RPMI8226 (cell line): ENCODE measurements around the gene MAPK14.
"Not testable (repeated sequence)": the region's sequence is repeated elsewhere in the genome, so short reads cannot be mapped to it uniquely, and the experiment has no call there.

Source experiments
- DNase-seq: peaks from one replicate; pipeline ENCODE4 v3.0.0-alpha.2; 2015

The MAPK14 gene

DNA sequence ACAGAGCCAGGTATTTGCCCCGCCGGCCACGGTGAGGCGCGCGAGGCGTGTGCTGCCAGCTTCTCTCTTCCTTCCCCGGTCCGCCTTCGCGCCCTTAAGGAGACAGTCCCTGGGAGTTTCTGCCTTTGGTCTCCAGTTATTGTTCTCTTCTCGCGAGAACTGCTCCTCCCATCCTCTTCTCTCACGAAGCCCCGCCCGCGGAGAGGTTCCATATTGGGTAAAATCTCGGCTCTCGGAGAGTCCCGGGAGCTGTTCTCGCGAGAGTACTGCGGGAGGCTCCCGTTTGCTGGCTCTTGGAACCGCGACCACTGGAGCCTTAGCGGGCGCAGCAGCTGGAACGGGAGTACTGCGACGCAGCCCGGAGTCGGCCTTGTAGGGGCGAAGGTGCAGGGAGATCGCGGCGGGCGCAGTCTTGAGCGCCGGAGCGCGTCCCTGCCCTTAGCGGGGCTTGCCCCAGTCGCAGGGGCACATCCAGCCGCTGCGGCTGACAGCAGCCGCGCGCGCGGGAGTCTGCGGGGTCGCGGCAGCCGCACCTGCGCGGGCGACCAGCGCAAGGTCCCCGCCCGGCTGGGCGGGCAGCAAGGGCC is at the start of gene MAPK14:
Gene MAPK14 (plus strand): TSS at position 308 of the 587 bp plus-strand sequence. CDS start 350 bp downstream, outside the sequence.
- DNase-seq: peak; percentile 100

- not testable (repeated sequence) for DNase-seq
Observed at GRCh38 chr6:35980126-35980525, 47.5 kb upstream of the MAPK14 start.

DNA sequence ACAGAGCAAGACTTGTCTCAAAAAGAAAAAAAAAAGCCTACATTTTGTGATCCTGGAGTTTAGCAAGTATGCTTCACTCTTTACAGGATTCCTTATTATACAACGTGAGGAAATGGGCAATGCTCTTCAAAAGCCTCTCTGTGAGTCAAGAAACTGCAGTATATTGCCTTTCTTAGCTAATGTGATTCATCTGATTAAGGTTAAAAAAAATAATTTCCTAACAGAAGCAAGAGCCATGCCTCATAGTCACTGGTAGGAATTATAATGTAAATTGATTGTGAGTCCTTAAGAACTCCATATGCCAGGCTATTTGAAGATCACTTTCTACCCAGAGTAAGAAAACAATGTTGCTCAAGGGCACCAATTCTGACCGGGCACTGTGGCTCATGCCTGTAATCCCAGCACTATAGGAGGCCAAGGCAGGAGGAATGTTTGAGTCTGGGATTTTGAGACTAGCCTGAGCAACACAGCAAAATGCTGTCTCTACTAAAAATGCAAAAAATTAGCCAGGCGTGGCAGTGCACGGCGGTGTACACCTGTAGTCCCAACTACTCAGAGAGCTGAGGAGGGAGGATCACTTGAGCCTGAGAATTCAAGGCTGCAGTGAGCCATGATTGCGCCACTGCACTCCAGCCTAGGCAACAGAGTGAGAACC is 46.5 kb upstream of the MAPK14 start:
- DNase-seq: no peak

GRCh38 chr6:35984701-35985100 is 42.9 kb upstream of the MAPK14 start:
- DNase-seq: no peak

GRCh38 chr6:35988047-35988446 is 39.6 kb upstream of the MAPK14 start:
- not testable (repeated sequence) for DNase-seq

DNA sequence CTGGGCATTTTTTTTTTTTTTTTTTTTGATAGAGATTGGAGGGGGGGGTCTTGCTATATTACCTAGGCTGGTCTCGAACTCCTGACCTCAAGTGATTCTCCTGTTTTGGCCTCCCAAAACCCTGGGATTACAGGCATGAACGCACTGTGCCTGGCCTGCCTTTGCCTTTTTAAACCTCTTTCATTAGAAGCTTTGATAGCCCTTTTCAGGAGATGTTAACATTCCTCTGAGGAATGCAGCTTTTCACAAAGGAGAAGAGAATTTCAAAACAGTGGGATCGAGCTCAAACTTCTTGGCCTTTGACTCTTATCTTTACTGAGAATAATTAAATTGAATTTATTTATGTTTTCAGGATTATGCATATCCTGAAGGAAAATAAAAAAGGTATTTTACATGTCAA is 34.5 kb upstream of the MAPK14 start:
- no peak for DNase-seq

DNA sequence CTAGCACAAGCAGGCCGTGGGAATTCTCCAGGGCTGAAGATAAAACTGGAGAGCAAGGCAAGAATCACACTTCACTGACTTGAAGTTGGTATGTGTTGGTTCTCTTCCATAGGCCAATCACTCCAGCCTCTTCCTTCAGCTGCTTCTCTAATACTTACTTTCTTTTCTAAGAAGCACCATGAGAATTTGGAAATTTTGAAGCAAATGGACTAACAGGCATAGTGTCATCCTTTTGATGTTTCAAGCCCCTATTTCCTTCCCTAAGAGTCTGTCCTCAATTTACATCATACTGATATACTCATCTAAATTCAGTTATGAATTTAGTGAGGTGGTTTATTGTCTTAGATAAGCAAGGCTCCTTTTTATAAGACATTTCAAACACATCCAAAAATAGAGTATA is 27.2 kb upstream of the MAPK14 start:
- no peak for DNase-seq

- no peak for DNase-seq
Observed at GRCh38 chr6:36015666-36016065, 11.9 kb upstream of the MAPK14 start.

DNA sequence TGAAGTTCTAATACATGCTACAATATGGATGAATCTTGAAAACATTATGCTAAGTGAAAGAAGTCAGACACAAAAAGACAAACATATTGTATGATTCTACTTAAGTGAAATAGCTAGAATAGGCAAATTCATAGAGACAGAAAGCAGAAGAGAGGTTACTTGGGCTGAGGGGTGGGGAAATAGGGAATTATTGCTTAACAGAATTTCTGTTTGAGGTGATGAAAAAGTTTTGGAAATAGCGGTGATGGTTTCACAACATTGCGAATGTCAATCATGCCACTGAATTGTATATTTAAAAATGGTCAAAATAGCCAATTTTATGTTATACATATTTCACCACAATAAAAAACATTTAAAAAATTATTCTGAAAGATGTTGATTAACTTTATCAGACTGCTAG is 9.3 kb upstream of the MAPK14 start:
- no peak for DNase-seq

GRCh38 chr6:36019167-36019566 is 8.4 kb upstream of the MAPK14 start:
- DNase-seq: no peak

GRCh38 chr6:36020154-36020553 is 7.5 kb upstream of the MAPK14 start:
- peak; percentile 21 for DNase-seq

GRCh38 chr6:36023996-36024795 is 3.4 kb upstream of the MAPK14 start, which contains the start of gene SLC26A8:
SLC26A8 (minus strand) TSS chr6:36024641; CDS start chr6:36019707, 4,934 bp downstream.
- DNase-seq: no peak

DNA sequence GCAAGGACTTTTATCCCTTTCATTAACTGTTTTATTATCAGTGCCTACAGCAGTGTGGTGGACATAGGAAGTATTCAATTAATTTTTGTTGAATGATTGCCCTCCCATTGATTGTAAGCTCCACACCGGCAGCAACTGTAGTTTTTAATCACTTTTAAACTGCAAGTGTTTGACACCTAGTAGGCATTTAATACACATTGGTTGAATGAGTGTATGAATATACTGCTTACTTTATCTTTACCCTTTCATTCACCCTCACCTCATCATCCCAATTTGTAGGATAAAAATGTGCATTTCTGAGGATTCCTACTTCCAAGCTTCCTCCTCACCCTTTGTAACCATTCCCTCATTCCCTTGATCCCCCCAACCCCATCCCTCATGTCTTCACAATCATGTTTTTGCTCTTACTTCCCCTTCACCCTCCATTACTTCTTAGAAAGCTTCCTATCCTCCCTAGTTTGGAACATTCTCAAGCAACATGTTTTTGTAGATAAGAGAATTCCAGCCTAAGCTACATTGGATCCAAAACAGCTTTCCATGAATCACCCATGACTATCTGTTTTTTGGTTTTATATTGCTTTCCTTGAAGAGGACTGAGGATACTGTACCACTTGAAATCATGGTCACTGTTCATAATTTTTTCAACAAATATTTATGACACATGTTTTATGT is 2.2 kb upstream of the MAPK14 start:
- no peak for DNase-seq

DNA sequence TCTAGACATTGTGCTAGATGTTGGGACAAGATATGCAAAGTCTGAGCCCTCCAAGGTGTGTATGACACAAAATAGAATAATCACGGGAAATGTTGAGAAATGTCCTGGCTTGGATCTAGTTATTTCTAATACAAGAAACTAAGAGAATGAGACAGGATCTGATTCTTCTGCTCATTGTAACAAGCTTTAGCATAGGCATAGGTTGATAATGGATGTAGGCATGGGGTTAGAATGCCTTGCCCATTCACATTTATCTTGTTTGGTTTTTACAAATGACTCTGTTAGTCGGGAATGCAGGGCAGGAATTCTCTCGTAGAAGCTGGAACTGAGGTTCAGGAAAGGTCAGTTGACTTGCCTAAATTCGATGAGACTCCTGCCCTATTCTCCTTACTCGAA is 1.7 kb upstream of the MAPK14 start:
- no peak for DNase-seq

- peak; percentile 49 for DNase-seq
Observed at GRCh38 chr6:36028088-36028876, 674 bp downstream of the MAPK14 start.

GRCh38 chr6:36028877-36029324 is 1.3 kb downstream of the MAPK14 start:
- DNase-seq: peak; percentile 77

GRCh38 chr6:36029464-36029863 is 1.9 kb downstream of the MAPK14 start:
- DNase-seq: no peak

DNA sequence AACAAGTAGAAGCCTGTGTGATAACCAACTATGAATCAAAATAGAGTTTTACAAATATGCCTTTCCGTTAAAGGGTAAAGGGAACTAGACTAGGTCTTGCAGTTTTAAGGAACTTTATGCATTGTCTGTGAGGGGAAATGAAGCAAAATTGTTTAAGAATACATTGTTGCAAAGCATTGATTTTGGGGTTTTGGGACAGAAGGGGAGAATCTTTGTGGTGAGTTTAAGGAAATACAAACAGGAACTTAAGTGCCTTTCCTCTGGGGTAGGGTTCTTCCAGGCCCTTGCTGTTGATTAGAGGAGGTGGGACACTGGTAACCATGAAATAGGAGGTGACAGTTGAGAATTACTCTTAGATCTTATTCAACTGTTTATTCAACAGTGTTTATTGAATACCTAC is 4.7 kb downstream of the MAPK14 start:
- no peak for DNase-seq

- DNase-seq: not testable (repeated sequence)
Observed at GRCh38 chr6:36033144-36033543, 5.5 kb downstream of the MAPK14 start.

DNA sequence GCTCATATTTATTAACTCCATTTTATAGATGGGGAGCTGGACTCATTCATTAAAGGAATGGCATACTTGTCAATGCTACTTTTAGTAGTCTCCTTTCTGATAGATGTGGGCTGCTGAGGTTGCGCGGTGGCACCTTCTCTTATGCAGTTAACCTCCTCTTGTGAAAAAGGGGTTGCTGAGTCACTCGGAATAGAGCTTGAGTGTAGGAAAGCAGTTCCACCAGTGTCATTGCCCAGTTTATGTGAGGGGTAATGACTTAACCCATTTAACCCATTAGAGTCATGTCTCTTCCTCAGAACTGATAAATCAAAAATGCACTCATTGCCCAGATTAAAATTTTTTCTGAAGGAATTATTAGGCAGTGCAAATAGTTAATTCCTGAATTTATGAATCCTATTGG is 6.3 kb downstream of the MAPK14 start:
- no peak for DNase-seq

GRCh38 chr6:36034441-36034840 is 6.8 kb downstream of the MAPK14 start:
- DNase-seq: no peak

DNA sequence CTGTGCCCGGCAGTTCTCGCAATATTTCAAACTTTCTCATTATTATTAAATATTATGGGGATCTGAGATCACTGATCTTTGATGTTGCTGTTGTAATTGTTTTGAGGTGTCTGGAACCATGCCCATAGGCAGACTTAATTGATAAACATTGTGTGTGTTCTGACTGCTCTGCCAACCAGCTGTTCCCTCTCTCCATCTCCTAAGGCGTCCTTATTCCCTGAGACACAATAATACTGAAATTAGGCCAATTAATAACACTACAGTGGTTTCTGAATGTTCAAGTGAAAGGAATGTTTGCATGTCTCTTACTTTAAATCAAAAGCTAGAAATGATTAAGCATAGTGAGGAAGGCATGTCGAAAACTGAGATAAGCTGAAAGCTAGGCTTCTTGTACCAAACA is 7.6 kb downstream of the MAPK14 start:
- no peak for DNase-seq
